SK-N-SH treated with all-trans-retinoic acid at 6 μM for 48 hours (cell line): Measurements from ENCODE around the gene CRB3.

Experiments
- ATAC-seq: fragments of 200-7000 bp; cut with Tn5 transposase; 3 replicates; pipeline ENCODE4 v1.9.1; 2020; ENCODE audit warnings: mild to moderate bottlenecking, moderate library complexity
- ARNTL ChIP-seq: fragments of 450-650 bp; formaldehyde crosslinking; IDR thresholded peaks from 2 replicates; pipeline ENCODE4 v1.5.0; 2020; ENCODE audit warnings: low read depth, mild to moderate bottlenecking, moderate library complexity, borderline replicate concordance
- BACH2 ChIP-seq: fragments of 250-450 bp; sonication (Bioruptor Pico); IDR thresholded peaks from 2 replicates; pipeline ENCODE4 v1.9.0; 2021; ENCODE audit warnings: mild to moderate bottlenecking, borderline replicate concordance
- ESRRG ChIP-seq: fragments of 250-450 bp; sonication (Bioruptor Pico); IDR thresholded peaks from 2 replicates; pipeline ENCODE4 v1.6.1; 2021; ENCODE audit warnings: mild to moderate bottlenecking
- GLIS3 ChIP-seq: fragments of 250-450 bp; sonication (Bioruptor Pico); IDR thresholded peaks from 2 replicates; pipeline ENCODE4 v1.5.0; 2020; ENCODE audit warnings: mild to moderate bottlenecking, moderate library complexity
- OSR1 ChIP-seq: fragments of 250-450 bp; sonication (Bioruptor Pico); IDR thresholded peaks from 2 replicates; pipeline ENCODE4 v1.8.0; 2022; ENCODE audit warnings: moderate library complexity, mild to moderate bottlenecking, inconsistent platforms
- PPARA ChIP-seq: fragments of 250-450 bp; sonication (Bioruptor Pico); IDR thresholded peaks from 2 replicates; pipeline ENCODE4 v1.5.0; 2020; ENCODE audit warnings: mild to moderate bottlenecking, borderline replicate concordance
- RARB ChIP-seq: fragments of 250-450 bp; sonication (Bioruptor Pico); IDR thresholded peaks from 2 replicates; pipeline ENCODE4 v1.8.0; 2021; ENCODE audit warnings: mild to moderate bottlenecking, moderate library complexity
- TCF4 ChIP-seq: fragments of 250-450 bp; sonication (Bioruptor Pico); IDR thresholded peaks from 2 replicates; pipeline ENCODE4 v1.8.0; 2021; ENCODE audit warnings: mild to moderate bottlenecking, moderate library complexity, borderline replicate concordance
- TOX ChIP-seq: fragments of 250-450 bp; sonication (Bioruptor Pico); IDR thresholded peaks from 2 replicates; pipeline ENCODE4 v1.8.0; 2021; ENCODE audit warnings: mild to moderate bottlenecking, moderate library complexity, borderline replicate concordance
- ZFP3 ChIP-seq: fragments of 250-450 bp; sonication (Bioruptor Pico); IDR thresholded peaks from 2 replicates; pipeline ENCODE4 v1.5.0; 2020; ENCODE audit warnings: mild to moderate bottlenecking, moderate library complexity
- ZFP30 ChIP-seq: fragments of 450-650 bp; formaldehyde crosslinking; IDR thresholded peaks from 2 replicates; pipeline ENCODE4 v1.5.0; 2022; ENCODE audit warnings: mild to moderate bottlenecking, moderate library complexity
- ZNF70 ChIP-seq: fragments of 450-650 bp; formaldehyde crosslinking; IDR thresholded peaks from 2 replicates; pipeline ENCODE4 v1.5.0; 2020; ENCODE audit warnings: mild to moderate bottlenecking, moderate library complexity
- TF ChIP-seq, protein P1 (sequence below): fragments of 250-450 bp; sonication (Bioruptor Pico); IDR thresholded peaks from 2 replicates; pipeline ENCODE4 v1.8.0; 2021; ENCODE audit warnings: low read depth, mild to moderate bottlenecking, moderate library complexity, borderline replicate concordance
- TF ChIP-seq, protein P2 (sequence below): fragments of 250-450 bp; sonication (Bioruptor Pico); IDR thresholded peaks from 2 replicates; pipeline ENCODE4 v1.5.1; 2020; ENCODE audit warnings: low read depth, mild to moderate bottlenecking, moderate library complexity
- TF ChIP-seq, protein P3 (sequence below): fragments of 250-450 bp; sonication (Bioruptor Pico); IDR thresholded peaks from 2 replicates; pipeline ENCODE4 v1.5.1; 2021; ENCODE audit warnings: mild to moderate bottlenecking, moderate library complexity
- TF ChIP-seq, protein P4 (sequence below): fragments of 250-450 bp; sonication (Bioruptor Pico); IDR thresholded peaks from 2 replicates; pipeline ENCODE4 v1.8.0; 2020; ENCODE audit warnings: mild to moderate bottlenecking, moderate library complexity, borderline replicate concordance
- TF ChIP-seq, protein P5 (sequence below): fragments of 250-450 bp; sonication (Bioruptor Pico); IDR thresholded peaks from 2 replicates; pipeline ENCODE4 v1.5.0; 2020; ENCODE audit warnings: mild to moderate bottlenecking, moderate library complexity

CRB3 gene

DNA sequence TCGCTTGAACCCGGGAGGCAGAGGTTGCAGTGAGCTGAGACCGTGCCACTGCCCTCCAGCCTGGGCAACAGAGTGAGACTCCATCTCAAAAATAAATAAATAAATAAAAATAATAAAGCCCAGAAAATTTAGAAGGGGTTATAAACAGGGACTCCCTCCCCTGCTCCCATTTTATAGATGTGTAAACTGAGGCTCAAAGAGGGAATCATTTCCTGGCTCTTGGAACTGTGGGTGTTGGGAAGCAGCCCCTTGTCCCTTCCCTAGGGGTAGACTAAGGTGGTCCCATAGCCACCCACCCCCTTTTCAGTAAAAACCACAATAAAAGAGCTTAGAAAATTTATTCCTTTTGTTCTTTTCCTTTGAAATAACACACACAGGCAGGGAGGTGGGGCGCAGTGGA is 24.3 kb upstream of the CRB3 start:
- TF ChIP-seq ZFP3, result no peak
- TF ChIP-seq ZFP30 (CRISPR knock-in tag), result no peak
- no peak for TF ChIP-seq ZNF70 (CRISPR knock-in tag)
- TF ChIP-seq RARB (CRISPR knock-in tag), result no peak
- TF ChIP-seq TOX (CRISPR knock-in tag), result no peak
- TF ChIP-seq, protein P1, sequence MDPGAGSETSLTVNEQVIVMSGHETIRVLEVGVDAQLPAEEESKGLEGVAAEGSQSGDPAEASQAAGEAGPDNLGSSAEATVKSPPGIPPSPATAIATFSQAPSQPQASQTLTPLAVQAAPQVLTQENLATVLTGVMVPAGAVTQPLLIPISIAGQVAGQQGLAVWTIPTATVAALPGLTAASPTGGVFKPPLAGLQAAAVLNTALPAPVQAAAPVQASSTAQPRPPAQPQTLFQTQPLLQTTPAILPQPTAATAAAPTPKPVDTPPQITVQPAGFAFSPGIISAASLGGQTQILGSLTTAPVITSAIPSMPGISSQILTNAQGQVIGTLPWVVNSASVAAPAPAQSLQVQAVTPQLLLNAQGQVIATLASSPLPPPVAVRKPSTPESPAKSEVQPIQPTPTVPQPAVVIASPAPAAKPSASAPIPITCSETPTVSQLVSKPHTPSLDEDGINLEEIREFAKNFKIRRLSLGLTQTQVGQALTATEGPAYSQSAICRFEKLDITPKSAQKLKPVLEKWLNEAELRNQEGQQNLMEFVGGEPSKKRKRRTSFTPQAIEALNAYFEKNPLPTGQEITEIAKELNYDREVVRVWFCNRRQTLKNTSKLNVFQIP (CRISPR knock-in tag), result no peak
- no peak for TF ChIP-seq ARNTL (CRISPR knock-in tag)
- TF ChIP-seq, protein P2, sequence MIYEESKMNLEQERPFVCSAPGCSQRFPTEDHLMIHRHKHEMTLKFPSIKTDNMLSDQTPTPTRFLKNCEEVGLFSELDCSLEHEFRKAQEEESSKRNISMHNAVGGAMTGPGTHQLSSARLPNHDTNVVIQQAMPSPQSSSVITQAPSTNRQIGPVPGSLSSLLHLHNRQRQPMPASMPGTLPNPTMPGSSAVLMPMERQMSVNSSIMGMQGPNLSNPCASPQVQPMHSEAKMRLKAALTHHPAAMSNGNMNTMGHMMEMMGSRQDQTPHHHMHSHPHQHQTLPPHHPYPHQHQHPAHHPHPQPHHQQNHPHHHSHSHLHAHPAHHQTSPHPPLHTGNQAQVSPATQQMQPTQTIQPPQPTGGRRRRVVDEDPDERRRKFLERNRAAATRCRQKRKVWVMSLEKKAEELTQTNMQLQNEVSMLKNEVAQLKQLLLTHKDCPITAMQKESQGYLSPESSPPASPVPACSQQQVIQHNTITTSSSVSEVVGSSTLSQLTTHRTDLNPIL, result no peak
- TF ChIP-seq ESRRG, result no peak
- no peak for TF ChIP-seq TCF4 (CRISPR knock-in tag)
- TF ChIP-seq PPARA (CRISPR knock-in tag), result no peak
- no peak for TF ChIP-seq OSR1
- no peak for TF ChIP-seq BACH2 (CRISPR knock-in tag)
- TF ChIP-seq, all 23 proteins: peak for 0
- no peak for ATAC-seq

DNA sequence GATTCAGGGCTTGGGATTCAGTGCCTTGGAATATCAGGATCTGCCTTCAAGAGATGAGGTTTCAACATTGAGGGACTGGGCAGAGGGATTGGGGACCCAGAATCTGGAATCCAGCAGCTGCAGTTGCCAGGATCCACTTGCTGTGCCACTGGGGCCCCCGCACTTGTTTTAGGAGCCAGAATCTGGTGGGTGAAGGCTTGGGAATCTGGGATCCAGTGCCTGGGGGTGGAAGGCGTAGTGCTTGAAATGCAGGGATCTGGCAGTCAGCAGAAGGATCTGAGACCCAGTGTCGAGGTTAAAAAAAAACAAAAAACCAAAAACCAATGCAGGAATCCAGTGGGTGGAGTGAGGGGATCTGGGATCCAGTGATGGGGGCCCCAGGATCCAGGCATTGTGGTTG is 23.2 kb upstream of the CRB3 start:
- no peak for TF ChIP-seq ZFP30 (CRISPR knock-in tag)
- no peak for TF ChIP-seq GLIS3 (CRISPR knock-in tag)
- TF ChIP-seq PPARA (CRISPR knock-in tag), result no peak
- TF ChIP-seq, protein P3, sequence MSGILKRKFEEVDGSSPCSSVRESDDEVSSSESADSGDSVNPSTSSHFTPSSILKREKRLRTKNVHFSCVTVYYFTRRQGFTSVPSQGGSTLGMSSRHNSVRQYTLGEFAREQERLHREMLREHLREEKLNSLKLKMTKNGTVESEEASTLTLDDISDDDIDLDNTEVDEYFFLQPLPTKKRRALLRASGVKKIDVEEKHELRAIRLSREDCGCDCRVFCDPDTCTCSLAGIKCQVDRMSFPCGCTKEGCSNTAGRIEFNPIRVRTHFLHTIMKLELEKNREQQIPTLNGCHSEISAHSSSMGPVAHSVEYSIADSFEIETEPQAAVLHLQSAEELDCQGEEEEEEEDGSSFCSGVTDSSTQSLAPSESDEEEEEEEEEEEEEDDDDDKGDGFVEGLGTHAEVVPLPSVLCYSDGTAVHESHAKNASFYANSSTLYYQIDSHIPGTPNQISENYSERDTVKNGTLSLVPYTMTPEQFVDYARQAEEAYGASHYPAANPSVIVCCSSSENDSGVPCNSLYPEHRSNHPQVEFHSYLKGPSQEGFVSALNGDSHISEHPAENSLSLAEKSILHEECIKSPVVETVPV (CRISPR knock-in tag), result no peak
- TF ChIP-seq OSR1, result no peak
- TF ChIP-seq, protein P2, result no peak
- TF ChIP-seq, protein P4, sequence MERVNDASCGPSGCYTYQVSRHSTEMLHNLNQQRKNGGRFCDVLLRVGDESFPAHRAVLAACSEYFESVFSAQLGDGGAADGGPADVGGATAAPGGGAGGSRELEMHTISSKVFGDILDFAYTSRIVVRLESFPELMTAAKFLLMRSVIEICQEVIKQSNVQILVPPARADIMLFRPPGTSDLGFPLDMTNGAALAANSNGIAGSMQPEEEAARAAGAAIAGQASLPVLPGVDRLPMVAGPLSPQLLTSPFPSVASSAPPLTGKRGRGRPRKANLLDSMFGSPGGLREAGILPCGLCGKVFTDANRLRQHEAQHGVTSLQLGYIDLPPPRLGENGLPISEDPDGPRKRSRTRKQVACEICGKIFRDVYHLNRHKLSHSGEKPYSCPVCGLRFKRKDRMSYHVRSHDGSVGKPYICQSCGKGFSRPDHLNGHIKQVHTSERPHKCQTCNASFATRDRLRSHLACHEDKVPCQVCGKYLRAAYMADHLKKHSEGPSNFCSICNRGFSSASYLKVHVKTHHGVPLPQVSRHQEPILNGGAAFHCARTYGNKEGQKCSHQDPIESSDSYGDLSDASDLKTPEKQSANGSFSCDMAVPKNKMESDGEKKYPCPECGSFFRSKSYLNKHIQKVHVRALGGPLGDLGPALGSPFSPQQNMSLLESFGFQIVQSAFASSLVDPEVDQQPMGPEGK, result no peak
- no peak for ATAC-seq

DNA sequence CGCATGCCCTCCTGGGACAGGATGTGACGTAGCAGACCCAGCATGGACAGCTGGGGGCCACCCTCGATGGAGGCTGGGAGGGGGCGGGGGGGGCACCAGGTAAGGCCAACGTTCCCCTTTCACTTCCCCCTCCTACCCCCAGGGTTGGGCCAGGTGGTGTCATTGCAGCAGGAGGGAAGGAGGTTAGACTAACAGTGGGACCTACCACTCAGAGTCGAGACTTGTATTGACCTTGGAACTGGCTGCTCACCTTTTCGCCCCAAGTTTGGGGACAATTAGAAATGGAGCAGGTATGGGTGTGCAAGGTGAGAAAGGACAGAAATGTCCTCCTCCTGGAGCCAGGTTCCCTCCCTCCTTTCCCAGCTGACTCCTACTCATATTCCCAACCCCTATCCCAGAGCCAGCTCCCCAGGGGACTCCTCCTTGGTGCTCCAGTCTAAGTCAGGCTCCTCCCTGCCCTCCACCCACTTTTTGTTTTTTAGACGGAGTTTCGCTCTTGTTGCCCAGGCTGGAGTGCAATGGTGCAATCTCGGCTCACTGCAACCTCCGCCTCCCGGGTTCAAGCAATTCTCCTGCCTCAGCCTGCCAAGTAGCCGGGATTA is 21.9 kb upstream of the CRB3 start:
- TF ChIP-seq, protein P2, result no peak
- TF ChIP-seq, protein P5, sequence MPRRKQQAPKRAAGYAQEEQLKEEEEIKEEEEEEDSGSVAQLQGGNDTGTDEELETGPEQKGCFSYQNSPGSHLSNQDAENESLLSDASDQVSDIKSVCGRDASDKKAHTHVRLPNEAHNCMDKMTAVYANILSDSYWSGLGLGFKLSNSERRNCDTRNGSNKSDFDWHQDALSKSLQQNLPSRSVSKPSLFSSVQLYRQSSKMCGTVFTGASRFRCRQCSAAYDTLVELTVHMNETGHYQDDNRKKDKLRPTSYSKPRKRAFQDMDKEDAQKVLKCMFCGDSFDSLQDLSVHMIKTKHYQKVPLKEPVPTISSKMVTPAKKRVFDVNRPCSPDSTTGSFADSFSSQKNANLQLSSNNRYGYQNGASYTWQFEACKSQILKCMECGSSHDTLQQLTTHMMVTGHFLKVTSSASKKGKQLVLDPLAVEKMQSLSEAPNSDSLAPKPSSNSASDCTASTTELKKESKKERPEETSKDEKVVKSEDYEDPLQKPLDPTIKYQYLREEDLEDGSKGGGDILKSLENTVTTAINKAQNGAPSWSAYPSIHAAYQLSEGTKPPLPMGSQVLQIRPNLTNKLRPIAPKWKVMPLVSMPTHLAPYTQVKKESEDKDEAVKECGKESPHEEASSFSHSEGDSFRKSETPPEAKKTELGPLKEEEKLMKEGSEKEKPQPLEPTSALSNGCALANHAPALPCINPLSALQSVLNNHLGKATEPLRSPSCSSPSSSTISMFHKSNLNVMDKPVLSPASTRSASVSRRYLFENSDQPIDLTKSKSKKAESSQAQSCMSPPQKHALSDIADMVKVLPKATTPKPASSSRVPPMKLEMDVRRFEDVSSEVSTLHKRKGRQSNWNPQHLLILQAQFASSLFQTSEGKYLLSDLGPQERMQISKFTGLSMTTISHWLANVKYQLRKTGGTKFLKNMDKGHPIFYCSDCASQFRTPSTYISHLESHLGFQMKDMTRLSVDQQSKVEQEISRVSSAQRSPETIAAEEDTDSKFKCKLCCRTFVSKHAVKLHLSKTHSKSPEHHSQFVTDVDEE (CRISPR knock-in tag), result no peak
- TF ChIP-seq, all 23 proteins: peak for 0
- ATAC-seq, result no peak
